Mucosa of stomach (tissue), 1 donor: ENCODE data around the gene SMIM9.
"Not testable (repeated sequence)": the region's sequence is repeated elsewhere in the genome, so short reads cannot be mapped to it uniquely, and the experiment has no call there.

Source experiments
- H3K27me3 ChIP-seq: one replicate; pipeline ENCODE4 v1.7.0; 2013; ENCODE audit warnings: mild to moderate bottlenecking, low read length; ENCODE audit not compliant: control insufficient read depth, insufficient read depth
- H3K36me3 ChIP-seq: one replicate; pipeline ENCODE4 v1.7.0; 2013; ENCODE audit warnings: low read length; ENCODE audit not compliant: control insufficient read depth, insufficient read depth
- H3K4me1 ChIP-seq: one replicate; pipeline ENCODE4 v1.7.0; 2013; ENCODE audit warnings: mild to moderate bottlenecking, low read length; ENCODE audit not compliant: control insufficient read depth, insufficient read depth
- H3K4me3 ChIP-seq: one replicate; pipeline ENCODE4 v1.7.0; 2013; ENCODE audit warnings: low read length
- H3K9ac ChIP-seq: one replicate; pipeline ENCODE4 v1.7.0; 2013; ENCODE audit warnings: mild to moderate bottlenecking, low read length, moderate library complexity
- H3K9me3 ChIP-seq: one replicate; pipeline ENCODE4 v1.7.0; 2013; ENCODE audit warnings: mild to moderate bottlenecking, low read length, moderate library complexity; ENCODE audit not compliant: control insufficient read depth
- donor health status: Pancreatic carcinoma.

Gene SMIM9

DNA sequence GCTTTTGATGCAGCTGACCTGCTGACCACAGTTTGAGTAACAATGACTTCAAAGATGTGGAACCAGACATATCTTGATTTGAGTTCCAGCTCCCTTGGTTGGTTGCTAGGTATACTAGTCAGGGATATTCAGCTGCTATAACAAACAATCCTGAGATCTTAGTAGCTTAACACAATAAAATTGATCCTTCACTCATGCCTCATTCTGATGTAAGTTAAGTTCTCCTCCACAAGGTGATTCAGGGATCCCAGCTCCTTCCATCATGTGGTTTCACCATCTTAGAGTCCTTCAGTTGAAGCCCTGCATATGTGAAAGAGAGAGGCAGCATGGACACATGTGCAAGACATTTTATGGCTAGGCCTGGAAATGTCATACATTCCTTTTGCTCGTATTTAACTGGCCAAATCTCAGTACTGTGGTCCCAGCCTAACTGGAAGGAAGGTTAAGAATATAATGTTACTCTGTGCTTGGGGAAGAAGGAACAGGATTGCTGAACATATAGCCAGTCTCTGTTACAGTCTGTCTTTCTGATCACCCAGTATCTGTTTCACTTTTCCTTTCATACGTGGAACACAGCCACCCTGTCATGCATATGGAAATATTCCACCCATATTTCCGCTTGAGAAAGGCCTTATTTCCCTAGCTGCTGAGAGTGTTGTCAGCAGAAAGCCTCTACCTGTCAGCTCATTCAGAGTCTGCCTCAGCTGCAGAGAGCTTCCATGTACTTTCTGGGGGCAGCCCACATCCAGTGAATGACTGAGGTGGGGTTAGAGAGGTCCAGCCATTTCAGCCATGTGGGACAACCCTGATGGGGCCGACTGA, 7.1 kb downstream of the SMIM9 start:
- Histone ChIP-seq H3K36me3 (no peaks in the 10 kb centered on the region), H3K9ac (no peak overlapping the region), H3K4me3 (no peak overlapping the region)

DNA sequence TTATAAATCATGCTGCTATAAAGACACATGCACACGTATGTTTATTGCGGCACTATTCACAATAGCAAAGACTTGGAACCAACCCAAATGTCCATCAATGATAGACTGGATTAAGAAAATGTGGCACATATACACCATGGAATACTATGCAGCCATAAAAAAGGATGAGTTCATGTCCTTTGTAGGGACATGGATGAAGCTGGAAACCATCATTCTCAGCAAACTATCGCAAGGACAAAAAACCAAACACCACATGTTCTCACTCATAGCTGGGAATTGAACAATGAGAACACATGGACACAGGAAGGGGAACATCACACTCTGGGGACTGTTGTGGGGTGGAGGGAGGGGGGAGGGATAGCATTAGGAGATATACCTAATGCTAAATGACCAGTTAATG, 8.9 kb downstream of the SMIM9 start:
- H3K9ac ChIP-seq, H3K9me3 ChIP-seq, H3K36me3 ChIP-seq, H3K27me3 ChIP-seq, H3K4me1 ChIP-seq, H3K4me3 ChIP-seq: not testable (repeated sequence)

More for the DNA sequence above, 7.1 kb downstream of the SMIM9 start:
- Histone ChIP-seq H3K27me3 (no peaks in the 10 kb centered on the region), H3K4me1 (no peaks in the 10 kb centered on the region), H3K9me3 (no peaks in the 10 kb centered on the region)

DNA sequence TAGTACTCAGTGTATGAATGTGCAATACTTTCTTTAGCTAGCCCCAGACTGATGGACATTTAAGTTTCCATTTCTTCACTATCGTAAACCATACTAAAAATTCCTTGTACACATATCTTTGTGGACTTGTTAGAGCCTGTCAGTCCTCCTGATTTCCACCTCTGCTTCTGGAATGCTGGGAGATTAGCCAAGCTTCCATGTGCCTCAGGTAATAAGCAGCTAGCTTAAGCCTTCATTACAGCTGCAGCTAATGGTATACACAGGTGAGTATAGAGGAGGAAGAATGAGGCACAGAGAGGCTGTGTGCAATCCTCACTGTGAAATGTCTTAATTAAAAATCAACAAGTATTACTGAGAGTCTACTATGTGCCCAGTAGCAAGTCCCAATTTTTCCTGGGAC, 9.8 kb downstream of the SMIM9 start:
- no peak overlapping the region for H3K9ac ChIP-seq
- no peaks in the 10 kb centered on the region for H3K36me3 ChIP-seq
- H3K9me3 ChIP-seq: no peaks in the 10 kb centered on the region

DNA sequence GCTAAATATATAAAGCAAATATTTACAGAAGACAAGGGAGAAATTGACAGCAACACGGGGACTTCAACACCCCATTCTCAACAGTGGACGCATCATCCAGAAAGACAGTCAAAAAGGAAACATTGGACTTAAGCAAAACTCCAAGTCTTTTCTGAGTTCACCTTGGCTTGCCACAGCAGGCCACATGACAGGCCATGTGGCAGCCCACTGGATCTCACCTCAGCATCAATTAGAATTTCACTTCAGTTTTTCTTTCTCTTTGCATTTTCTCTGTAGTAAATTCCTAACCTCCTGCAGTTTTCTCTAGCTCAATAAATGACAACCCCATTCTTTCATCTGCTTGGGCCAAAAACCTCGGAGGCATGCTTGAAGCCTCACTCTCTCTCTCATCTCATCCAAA, 12.4 kb downstream of the SMIM9 start:
- no peaks in the 10 kb centered on the region for H3K4me1 ChIP-seq

More for the DNA sequence above, 9.8 kb downstream of the SMIM9 start:
- Histone ChIP-seq H3K4me3 (no peak overlapping the region), H3K27me3 (no peaks in the 10 kb centered on the region), H3K4me1 (no peaks in the 10 kb centered on the region)

DNA sequence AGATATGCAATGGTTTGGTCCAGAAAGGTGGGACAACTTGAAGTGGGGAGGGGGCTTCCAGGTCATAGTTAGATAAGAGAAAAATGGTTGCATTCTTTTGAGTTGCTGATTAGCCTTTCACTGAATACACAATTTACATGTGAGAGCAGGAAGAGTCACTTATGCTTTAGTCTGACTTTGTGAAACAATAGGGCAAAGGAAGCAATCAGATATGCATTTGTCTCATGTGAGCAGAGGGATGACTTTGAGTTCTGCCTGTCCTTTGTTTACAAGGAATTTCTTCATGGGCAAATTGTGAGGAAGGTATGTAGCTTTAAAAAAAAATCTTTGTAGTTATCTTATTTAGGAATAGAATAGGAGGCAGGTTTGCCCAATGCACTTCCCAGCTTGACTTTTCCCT, 12.9 kb downstream of the SMIM9 start:
- Histone ChIP-seq H3K4me3 (no peak overlapping the region), H3K9ac (no peak overlapping the region), H3K9me3 (no peaks in the 10 kb centered on the region), H3K27me3 (no peaks in the 10 kb centered on the region), H3K4me1 (no peaks in the 10 kb centered on the region), H3K36me3 (no peaks in the 10 kb centered on the region)

More for the DNA sequence above, 12.4 kb downstream of the SMIM9 start:
- Histone ChIP-seq H3K9ac (no peak overlapping the region), H3K27me3 (no peaks in the 10 kb centered on the region), H3K9me3 (no peaks in the 10 kb centered on the region), H3K36me3 (no peaks in the 10 kb centered on the region), H3K4me3 (no peak overlapping the region)

DNA sequence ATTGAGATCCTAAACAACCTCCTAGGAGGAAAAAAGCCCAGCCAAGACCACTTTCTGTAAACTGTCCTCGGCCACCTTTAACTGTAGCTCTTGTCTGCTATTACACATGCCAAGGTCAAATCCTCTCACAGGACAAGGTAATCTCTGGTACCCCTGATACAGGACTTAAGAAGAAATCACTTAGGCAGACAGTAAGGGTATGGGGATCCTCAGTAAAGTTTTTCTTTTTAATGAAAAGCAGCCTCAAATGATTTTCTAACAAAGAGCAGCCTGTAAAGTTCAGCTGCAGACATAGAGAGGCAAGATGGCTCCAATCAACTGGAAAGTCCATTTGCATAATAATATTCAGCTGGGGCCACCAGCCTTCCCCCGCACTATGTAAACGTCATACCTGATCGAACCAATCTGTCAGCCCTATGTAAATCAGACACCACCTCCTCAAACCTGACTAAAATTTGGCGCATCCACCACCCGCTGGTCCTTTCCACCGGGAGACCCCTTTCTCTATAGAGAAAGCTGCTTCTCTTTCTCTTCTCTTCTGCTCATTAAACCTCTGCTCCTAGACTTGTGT, 14.6 kb downstream of the SMIM9 start:
- Histone ChIP-seq H3K4me3 (no peak overlapping the region), H3K9ac (no peak overlapping the region), H3K27me3 (no peaks in the 10 kb centered on the region), H3K9me3 (no peaks in the 10 kb centered on the region), H3K4me1 (no peaks in the 10 kb centered on the region), H3K36me3 (no peaks in the 10 kb centered on the region)

DNA sequence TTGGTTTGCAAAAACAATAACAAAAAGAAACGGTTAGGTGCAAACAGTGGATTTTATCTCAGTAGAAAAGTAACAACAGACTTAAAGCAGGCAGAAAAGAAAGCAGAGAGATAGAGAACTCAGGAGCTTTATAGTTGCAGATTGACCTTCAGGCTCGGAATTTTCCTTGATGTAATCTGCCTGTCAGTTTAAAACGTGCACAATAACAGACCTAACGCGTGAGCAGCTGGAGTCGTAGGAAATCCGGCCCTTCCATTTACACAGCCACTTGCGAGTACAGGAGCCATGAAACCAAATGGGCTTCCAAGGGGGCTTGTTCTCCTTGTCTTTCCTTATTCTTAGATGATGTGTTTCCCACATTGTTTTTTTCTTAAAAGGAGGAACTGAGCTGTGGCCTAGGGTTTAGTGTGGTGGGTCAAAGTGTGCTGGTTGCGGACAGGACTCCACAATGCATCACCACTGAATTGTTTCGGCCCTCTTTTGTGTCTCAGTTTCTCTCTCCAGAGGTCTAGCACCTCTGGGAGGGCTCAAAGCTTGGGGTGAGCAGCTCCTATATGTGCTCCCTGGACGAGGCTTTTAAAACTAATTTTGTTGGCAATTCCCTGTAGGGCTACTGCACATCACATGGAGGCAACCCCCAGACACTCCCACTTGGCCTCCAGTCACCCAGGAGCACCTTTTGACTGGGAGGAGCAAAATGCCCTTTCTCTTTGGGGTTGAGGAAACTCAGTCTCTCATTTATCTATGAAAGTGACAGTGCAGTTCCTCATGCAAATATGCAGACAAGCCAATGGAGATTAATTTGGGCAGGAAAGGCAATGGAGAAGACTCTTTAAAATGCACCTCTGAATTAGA, 15.3 kb downstream of the SMIM9 start:
- Histone ChIP-seq H3K9ac (no peak overlapping the region), H3K4me1 (no peaks in the 10 kb centered on the region), H3K27me3 (no peaks in the 10 kb centered on the region), H3K36me3 (no peaks in the 10 kb centered on the region), H3K9me3 (no peaks in the 10 kb centered on the region), H3K4me3 (no peak overlapping the region)

DNA sequence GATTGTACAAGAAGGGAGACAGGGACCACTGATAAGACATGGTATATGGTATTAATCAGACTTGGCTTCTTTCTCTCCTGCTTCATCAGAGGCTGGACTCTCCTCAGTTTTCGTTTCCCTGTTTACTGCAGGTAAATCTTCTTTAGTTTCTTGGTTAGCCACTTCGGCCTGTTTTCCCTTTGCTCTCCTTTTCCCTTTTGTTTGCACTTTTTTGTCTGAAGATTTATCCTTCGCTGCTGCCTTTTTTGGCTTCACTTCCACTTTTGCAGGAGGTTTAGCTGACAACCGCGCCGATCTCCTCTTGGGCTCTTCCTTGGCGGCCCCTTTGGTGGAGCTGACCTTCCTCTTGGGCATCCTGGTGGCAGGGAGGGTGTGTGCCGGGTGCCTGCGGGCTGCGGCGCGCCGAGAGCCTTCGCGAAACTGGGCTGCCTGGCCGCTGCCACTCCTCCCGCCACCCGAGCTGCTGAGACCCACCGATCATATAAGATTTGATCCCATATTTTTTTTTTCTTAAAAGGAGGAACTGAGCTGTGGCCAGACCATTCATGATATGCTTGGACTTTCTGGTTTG, 17.3 kb downstream of the SMIM9 start:
- not testable (repeated sequence) for H3K27me3 ChIP-seq, H3K4me1 ChIP-seq, H3K4me3 ChIP-seq, H3K36me3 ChIP-seq, H3K9ac ChIP-seq, H3K9me3 ChIP-seq

DNA sequence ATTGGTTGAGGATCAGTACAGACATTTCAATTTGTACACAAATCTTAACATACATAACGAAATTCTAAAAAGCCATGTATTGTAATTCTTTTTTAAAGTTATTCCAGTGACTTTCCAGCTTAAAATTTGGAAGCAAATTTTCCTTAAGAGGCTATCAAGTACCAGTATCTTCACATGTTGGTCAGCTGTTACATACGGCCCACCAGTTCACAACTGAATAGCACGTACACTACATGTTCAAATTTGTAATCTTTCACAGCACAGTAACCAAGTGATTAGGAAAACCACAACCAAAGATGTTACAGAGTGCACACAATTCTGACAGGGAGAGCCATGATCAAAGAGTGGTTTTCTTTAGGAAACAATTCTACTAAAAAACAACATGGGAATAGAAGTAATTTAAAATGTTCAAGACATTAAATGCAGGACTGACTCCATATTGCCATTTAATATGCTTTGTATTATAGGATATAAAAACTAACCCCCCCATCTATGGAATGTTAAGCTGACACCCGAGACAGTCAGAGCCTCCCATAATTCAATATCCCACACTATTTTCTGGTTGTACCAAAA, 18.1 kb downstream of the SMIM9 start:
- H3K4me1 ChIP-seq, H3K9ac ChIP-seq, H3K36me3 ChIP-seq, H3K27me3 ChIP-seq, H3K4me3 ChIP-seq, H3K9me3 ChIP-seq: not testable (repeated sequence)

DNA sequence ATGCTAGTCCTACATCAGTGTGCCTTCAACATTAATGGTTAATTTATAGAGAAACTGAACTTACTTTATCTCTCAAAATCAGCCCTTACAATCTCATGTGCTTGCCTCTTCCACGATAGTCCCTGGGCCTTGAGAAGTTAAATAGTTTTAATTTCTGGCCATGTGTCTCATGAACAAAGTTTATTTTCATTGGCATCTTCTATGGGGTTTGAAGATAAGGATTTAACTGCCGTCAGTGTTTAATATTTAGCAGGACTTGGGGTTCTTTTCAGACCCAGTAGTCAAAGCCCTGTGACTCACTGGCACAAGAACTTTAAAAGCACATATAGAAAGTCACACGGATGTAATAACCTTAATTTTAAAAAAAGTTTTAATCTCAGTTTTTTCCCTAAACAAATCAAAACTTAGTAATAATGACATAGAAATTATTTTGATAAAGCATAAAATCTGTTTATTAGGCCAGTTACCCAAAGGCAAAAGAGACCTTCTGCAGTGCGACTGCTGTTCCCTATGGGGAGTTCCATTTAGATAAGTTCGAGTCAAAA, 19.1 kb downstream of the SMIM9 start:
- Histone ChIP-seq H3K4me3 (no peak overlapping the region), H3K9ac (no peak overlapping the region)

DNA sequence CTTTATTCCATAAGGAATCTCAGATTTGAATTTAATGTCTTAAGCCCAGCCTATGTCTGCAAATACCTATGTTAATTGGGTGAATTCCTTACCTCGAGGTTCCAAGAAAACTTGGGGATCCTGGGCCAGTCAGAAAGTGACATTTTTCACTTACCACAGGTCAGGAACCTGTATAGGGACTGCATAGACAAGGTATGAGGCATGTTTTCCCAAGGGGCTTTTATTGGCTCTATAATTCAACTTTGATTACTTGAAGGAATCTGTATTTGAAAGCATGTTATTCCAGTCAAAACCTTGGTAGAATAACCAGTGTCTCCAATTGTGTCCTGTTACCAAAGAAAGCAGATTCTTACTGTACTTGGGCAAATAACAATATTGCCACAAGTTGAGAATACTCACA, 20.7 kb downstream of the SMIM9 start:
- H3K4me1 ChIP-seq: no peaks in the 10 kb centered on the region
- no peaks in the 10 kb centered on the region for H3K36me3 ChIP-seq
- H3K9ac ChIP-seq: no peak overlapping the region
- peaks cover 3% of the 10 kb centered on the region for H3K27me3 ChIP-seq
- no peak overlapping the region for H3K4me3 ChIP-seq
- no peaks in the 10 kb centered on the region for H3K9me3 ChIP-seq

More for the DNA sequence above, 19.1 kb downstream of the SMIM9 start:
- no peaks in the 10 kb centered on the region for H3K36me3 ChIP-seq
- H3K9me3 ChIP-seq: no peaks in the 10 kb centered on the region
- no peaks in the 10 kb centered on the region for H3K4me1 ChIP-seq
- peaks cover 3% of the 10 kb centered on the region for H3K27me3 ChIP-seq
